GM12891 (cell line): Measurements from ENCODE around the gene ARIH2.

Experiments
- PAX5 ChIP-seq: IDR thresholded peaks from 2 replicates; pipeline ENCODE4 v1.6.1; 2011; ENCODE audit warnings: low read length, moderate library complexity, mild to moderate bottlenecking; ENCODE audit not compliant: insufficient read depth, severe bottlenecking
- POLR2A ChIP-seq: IDR thresholded peaks from 2 replicates; pipeline ENCODE4 v1.6.1; 2011; ENCODE audit warnings: low read depth, low read length, control low read depth
- POLR2AphosphoS5 ChIP-seq: IDR thresholded peaks from 2 replicates; pipeline ENCODE4 v1.6.1; 2011; ENCODE audit warnings: low read depth, low read length, control low read depth
- POU2F2 ChIP-seq: IDR thresholded peaks from 2 replicates; pipeline ENCODE4 v1.6.1; 2011; ENCODE audit warnings: low read depth, mild to moderate bottlenecking, control low read depth, low read length, moderate library complexity
- SPI1 ChIP-seq: IDR thresholded peaks from 2 replicates; pipeline ENCODE4 v1.6.1; 2011; ENCODE audit warnings: low read depth, low read length, control low read depth
- TAF1 ChIP-seq: IDR thresholded peaks from 2 replicates; pipeline ENCODE4 v1.6.1; 2011; ENCODE audit warnings: low read depth, low read length, control low read depth

DNA sequence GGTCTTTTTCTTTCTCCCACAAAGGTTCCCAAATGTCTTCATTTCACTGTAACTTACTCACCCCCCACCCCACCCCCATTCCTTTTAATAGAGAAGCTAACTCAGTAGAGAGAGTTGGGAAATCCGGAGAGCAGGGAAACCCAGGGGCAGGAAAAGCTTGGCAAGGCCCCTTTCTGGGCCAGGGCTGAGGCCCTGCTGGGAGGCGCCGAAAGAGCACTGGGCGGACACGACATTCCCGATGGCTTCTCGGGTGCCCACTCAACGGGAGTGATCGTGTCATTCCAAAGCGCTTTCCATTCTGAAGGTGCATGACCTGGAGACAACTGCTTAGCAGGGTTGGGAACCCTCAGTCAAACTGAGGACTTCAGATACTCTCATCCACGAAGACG is 101.3 kb downstream of the ARIH2 start:
- TF ChIP-seq POLR2A (peak; percentile 47; the same call in 1 of the 2 replicates), POLR2AphosphoS5 (peak; percentile 20; the same call in 1 of the 2 replicates), SPI1 (no peak), PAX5 (no peak), TAF1 (no peak), POU2F2 (no peak)
